Breast epithelium (tissue), 4 donors: ENCODE data around the gene OR2A14. TPM values are rescaled to one million over a fixed set of nuclear protein-coding genes. Genes with fewer than 3 reads are reported as not detected.

Experiments used
- DNase-seq, 2 donors: peaks; one replicate each; pipeline ENCODE4 v3.0.0-alpha.2; 2019; ENCODE audit warnings: low spot score in 2 of 2
- H3K27ac ChIP-seq, 2 donors: fragments of 200-600 bp; sonication (generic) in 1 of 2; one replicate each; pipeline ENCODE4 v1.5.1; 2016 to 2019; ENCODE audit warnings: mild to moderate bottlenecking in 1 of 2
- H3K27me3 ChIP-seq, 2 donors: fragments of 200-600 bp; sonication (generic) in 1 of 2; one replicate each; pipeline versions ENCODE4 v1.5.1 to v1.6.0; 2017 to 2019; ENCODE audit warnings: control low read depth in 1 of 2, mild to moderate bottlenecking in 1 of 2
- H3K36me3 ChIP-seq: fragments of 200-600 bp; one replicate; pipeline ENCODE4 v1.5.1; 2019
- H3K4me1 ChIP-seq, 2 donors: fragments of 200-600 bp; sonication (generic); one replicate each; pipeline ENCODE4 v1.5.1; 2016 to 2019; ENCODE audit warnings: control low read depth in 1 of 2
- H3K4me3 ChIP-seq, 3 donors: fragments of 200-600 bp; sonication (generic); 1 replicate in 2 of 3; 2 replicates in 1 of 3; pipeline ENCODE4 v1.5.1; 2016 to 2019; ENCODE audit warnings: mild to moderate bottlenecking in 3 of 3, moderate library complexity in 2 of 3
- H3K9me3 ChIP-seq, 2 donors: fragments of 200-600 bp; sonication (generic) in 1 of 2; one replicate each; pipeline ENCODE4 v1.5.1; 2016 to 2019; ENCODE audit warnings: control low read depth in 1 of 2
- POLR2A ChIP-seq: fragments of 450-650 bp; IDR thresholded peaks from one replicate; pipeline ENCODE4 v1.6.1; 2016; ENCODE audit warnings: antibody characterized with exemption, mild to moderate bottlenecking, moderate library complexity
- POLR2AphosphoS5 ChIP-seq, 3 donors: sonication (generic); formaldehyde crosslinking; IDR thresholded peaks; one replicate each; pipeline ENCODE4 v1.6.1; 2017; ENCODE audit warnings: antibody characterized with exemption in 3 of 3
- intact Hi-C: fragments of 100-400 bp; cut with DNase I; formaldehyde crosslinking; loops from one replicate; pipeline ENCODE4 v1.15.1; 2023; ENCODE audit warnings: low total_unique reads
- total RNA-seq, 3 donors: library from RNA; depleted of rRNA; stranded (reverse); fragments of >200 nt; gene quantifications; one replicate each; pipeline ENCODE4 v1.1.0, GENCODE V29; 2016
- TF ChIP-seq, protein P1 (sequence below), 3 donors: fragments of 450-650 bp; IDR thresholded peaks; one replicate each; pipeline ENCODE4 v1.5.1; 2016 to 2017; ENCODE audit warnings: antibody characterized with exemption in 3 of 3, mild to moderate bottlenecking in 3 of 3, moderate library complexity in 3 of 3

OR2A14 gene
- total RNA-seq, 3 donors from 2014 or later = not detected

DNA sequence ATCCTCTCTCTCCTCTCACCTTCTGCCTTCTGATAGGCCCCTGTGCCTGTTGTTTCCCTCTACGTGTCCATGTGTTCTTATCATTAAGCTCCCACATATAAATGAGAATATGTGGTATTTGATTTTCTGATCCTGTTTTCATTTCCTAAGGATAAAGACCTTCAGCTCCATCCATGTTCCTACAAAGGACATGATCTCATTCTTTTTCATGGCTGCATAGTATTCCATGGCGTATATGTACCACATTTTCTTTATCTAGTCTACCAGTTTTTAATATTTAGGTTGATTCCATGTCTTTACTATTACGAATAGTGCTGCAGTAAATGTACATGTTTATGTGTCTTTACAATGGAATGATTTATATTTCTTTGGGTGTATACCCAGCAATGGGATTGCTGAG lies 32.3 kb upstream of the OR2A14 start:
- no peak overlapping the region for H3K4me3 ChIP-seq
- H3K4me1 ChIP-seq = no peaks in the 10 kb centered on the region
- intact Hi-C loops = no loop called here
- H3K27me3 ChIP-seq = no peaks in the 10 kb centered on the region
- DNase-seq = no peak
- no peaks in the 10 kb centered on the region for H3K36me3 ChIP-seq
- no peak overlapping the region for H3K27ac ChIP-seq
- TF ChIP-seq, protein P1, sequence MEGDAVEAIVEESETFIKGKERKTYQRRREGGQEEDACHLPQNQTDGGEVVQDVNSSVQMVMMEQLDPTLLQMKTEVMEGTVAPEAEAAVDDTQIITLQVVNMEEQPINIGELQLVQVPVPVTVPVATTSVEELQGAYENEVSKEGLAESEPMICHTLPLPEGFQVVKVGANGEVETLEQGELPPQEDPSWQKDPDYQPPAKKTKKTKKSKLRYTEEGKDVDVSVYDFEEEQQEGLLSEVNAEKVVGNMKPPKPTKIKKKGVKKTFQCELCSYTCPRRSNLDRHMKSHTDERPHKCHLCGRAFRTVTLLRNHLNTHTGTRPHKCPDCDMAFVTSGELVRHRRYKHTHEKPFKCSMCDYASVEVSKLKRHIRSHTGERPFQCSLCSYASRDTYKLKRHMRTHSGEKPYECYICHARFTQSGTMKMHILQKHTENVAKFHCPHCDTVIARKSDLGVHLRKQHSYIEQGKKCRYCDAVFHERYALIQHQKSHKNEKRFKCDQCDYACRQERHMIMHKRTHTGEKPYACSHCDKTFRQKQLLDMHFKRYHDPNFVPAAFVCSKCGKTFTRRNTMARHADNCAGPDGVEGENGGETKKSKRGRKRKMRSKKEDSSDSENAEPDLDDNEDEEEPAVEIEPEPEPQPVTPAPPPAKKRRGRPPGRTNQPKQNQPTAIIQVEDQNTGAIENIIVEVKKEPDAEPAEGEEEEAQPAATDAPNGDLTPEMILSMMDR (IDR thresholded peaks at IDR 0.05) = no peak
- no peak for TF ChIP-seq POLR2A
- no peak for TF ChIP-seq POLR2AphosphoS5 (IDR thresholded peaks at IDR 0.05)
- H3K9me3 ChIP-seq = peaks cover 4 to 5% of the 10 kb centered on the region in 2 donors

DNA sequence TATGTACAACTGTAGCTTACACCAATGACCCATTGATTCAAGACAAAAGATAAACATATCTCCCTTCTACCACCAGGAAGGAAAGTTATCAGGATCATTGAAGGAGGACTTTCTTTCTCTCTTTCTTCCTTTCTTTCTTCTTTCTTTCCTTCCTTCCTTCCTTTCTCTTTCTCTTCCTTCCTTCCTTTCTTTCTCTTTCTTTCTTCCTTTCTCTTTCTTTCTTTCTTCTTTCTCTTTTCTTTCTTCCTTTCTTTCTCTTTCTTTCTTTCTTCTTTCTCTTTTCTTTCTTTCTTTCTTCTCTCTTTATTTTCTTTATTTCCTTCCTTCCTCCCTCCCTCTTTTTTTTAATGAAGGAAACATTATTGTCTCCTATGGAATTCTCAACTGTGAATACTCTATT lies 24.2 kb upstream of the OR2A14 start:
- H3K4me1 ChIP-seq = no peaks in the 10 kb centered on the region
- H3K9me3 ChIP-seq = no peaks in the 10 kb centered on the region
- no peak for DNase-seq
- no peak overlapping the region for H3K27ac ChIP-seq
- H3K36me3 ChIP-seq = no peaks in the 10 kb centered on the region
- TF ChIP-seq, protein P1 (IDR thresholded peaks at IDR 0.05) = no peak
- TF ChIP-seq POLR2A = no peak
- no peak for TF ChIP-seq POLR2AphosphoS5 (IDR thresholded peaks at IDR 0.05)
- intact Hi-C loops = no loop called here
- no peak overlapping the region for H3K4me3 ChIP-seq
- H3K27me3 ChIP-seq = no peaks in the 10 kb centered on the region

DNA sequence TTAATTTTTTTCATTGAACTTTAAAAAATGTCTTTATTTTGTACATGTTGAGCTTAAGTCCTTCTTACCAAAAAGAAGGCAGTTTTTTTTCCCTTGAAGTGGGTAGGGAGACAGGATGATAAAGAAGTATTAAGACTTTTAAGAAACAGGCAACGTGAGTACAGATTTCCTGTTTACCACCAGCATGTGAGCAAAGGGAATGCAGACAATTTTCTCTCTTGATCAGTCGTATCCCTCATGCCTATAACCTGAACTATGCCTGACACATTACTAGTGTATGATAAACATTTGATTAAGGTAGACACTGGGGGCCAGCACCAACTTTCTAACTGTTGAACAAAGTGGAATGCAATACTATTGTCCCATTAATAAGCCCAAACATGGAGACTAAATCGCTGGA lies 22.4 kb upstream of the OR2A14 start:
- Histone ChIP-seq H3K27ac (no peak overlapping the region), H3K27me3 (no peaks in the 10 kb centered on the region), H3K4me1 (no peaks in the 10 kb centered on the region), H3K9me3 (no peaks in the 10 kb centered on the region), H3K4me3 (no peak overlapping the region), H3K36me3 (no peaks in the 10 kb centered on the region)
- TF ChIP-seq POLR2AphosphoS5 (IDR thresholded peaks at IDR 0.05) (no peak), POLR2A (no peak)
- TF ChIP-seq, protein P1 (IDR thresholded peaks at IDR 0.05) = no peak
- intact Hi-C loops = no loop called here
- no peak for DNase-seq

DNA sequence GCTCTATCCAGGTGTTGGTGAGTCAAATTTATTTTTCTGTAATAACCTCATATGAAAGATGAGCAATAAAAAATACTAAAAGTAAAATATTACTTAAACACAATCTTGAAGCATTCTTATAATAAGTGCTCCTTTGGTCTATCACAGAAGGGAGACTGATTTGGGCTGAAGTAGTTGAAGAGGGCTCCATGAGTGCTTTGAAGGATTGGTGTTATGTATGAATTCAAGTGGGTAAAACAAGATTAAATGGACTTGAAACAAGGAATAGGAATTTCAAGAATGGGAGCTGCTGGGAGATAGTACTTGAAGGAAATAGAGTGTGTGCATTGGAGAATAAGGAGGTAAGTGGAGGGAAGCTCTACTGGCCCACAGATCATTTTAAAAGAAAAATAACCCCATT lies 20.9 kb upstream of the OR2A14 start:
- Histone ChIP-seq H3K27me3 (no peaks in the 10 kb centered on the region), H3K4me1 (no peaks in the 10 kb centered on the region), H3K27ac (no peak overlapping the region), H3K9me3 (no peaks in the 10 kb centered on the region), H3K36me3 (no peaks in the 10 kb centered on the region), H3K4me3 (no peak overlapping the region)
- TF ChIP-seq, protein P1 (IDR thresholded peaks at IDR 0.05) = no peak
- TF ChIP-seq POLR2A = no peak
- no peak for TF ChIP-seq POLR2AphosphoS5 (IDR thresholded peaks at IDR 0.05)
- DNase-seq = no peak
- intact Hi-C loops = no loop called here

DNA sequence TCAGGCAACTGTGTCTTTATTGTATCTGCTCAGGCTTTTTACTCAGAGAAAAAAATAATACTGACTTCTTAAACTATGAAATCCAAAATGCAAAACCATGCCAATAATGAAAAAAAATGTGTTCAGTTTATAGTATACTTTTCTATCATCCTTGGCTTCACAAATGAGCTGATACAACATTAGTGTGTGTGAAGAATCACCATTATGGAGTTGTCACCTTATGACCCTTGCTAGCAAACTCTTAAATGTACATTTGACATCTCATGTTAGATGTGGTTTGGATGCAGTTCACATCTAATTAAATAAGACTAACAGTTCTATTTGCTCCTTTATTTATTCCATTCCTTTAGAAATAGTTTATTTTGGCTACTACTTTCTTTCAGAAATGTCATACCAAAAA lies 17.8 kb upstream of the OR2A14 start:
- Histone ChIP-seq H3K27ac (no peak overlapping the region), H3K9me3 (no peaks in the 10 kb centered on the region), H3K4me3 (no peak overlapping the region), H3K4me1 (no peaks in the 10 kb centered on the region), H3K27me3 (no peaks in the 10 kb centered on the region), H3K36me3 (no peaks in the 10 kb centered on the region)
- intact Hi-C loops = no loop called here
- DNase-seq = no peak
- TF ChIP-seq POLR2AphosphoS5 (IDR thresholded peaks at IDR 0.05) (no peak), POLR2A (no peak)
- TF ChIP-seq, protein P1 (IDR thresholded peaks at IDR 0.05) = no peak
